HFF-Myc (cell line): ENCODE results near the gene BTRC.

ENCODE experiments used
- DNase-seq: peaks from one replicate; pipeline ENCODE4 v3.0.0-alpha.2; 2011; ENCODE audit warnings: low read depth; ENCODE audit errors: extremely low read depth
- H3K4me3 ChIP-seq: replicated peaks from 2 replicates; pipeline ENCODE4 v1.5.1; 2011; ENCODE audit warnings: low read depth, mild to moderate bottlenecking, control low read depth, low read length
- TF ChIP-seq, protein P1 (sequence below): IDR thresholded peaks from 2 replicates; pipeline ENCODE4 v1.5.1; 2012; ENCODE audit warnings: mild to moderate bottlenecking, low read depth, low read length, control low read depth; ENCODE audit errors: missing control alignments

The BTRC gene

DNA sequence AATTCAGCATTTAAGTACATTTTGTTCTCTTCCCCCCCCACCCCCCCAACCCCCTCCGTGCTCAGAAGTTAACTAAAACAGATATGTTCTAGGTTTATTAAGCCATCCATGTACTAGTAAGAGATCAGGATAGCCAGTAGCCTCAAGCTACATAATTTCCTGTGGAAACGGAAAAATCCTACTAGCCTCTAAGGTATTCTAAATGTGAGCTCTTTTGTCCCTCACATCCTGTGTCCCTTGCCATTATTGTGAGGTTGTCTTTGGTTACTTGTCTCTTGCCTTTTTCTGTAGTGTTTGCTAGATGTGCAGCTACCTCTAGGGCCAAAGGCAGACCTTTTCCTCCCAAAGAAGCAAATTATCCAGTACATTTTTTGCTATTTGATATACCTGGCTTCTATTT, 92.1 kb downstream of the BTRC start:
- H3K4me3 ChIP-seq, result no peak overlapping the region
- TF ChIP-seq, protein P1, sequence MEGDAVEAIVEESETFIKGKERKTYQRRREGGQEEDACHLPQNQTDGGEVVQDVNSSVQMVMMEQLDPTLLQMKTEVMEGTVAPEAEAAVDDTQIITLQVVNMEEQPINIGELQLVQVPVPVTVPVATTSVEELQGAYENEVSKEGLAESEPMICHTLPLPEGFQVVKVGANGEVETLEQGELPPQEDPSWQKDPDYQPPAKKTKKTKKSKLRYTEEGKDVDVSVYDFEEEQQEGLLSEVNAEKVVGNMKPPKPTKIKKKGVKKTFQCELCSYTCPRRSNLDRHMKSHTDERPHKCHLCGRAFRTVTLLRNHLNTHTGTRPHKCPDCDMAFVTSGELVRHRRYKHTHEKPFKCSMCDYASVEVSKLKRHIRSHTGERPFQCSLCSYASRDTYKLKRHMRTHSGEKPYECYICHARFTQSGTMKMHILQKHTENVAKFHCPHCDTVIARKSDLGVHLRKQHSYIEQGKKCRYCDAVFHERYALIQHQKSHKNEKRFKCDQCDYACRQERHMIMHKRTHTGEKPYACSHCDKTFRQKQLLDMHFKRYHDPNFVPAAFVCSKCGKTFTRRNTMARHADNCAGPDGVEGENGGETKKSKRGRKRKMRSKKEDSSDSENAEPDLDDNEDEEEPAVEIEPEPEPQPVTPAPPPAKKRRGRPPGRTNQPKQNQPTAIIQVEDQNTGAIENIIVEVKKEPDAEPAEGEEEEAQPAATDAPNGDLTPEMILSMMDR, result no peak
- no peak for DNase-seq

DNA sequence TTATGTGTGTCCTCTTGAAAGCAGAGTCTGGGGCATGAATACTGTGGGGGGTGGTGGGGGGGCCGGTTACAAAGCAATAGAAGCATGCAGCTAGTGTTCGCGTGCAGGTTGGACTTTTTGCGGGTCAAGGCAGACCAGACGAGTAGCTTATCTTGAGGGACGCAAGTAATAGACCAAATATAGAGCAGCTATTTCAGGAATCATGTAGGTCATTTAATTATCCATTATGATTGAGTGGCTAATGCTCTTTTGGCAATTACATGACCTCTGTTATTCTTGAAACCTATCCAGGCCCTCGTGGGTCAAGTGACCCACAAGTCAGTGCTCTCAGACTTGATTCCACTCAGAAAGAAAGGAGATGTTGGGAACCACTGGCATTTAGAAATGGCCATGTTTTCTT, 93.0 kb downstream of the BTRC start:
- TF ChIP-seq, protein P1, result no peak
- DNase-seq, result no peak
- no peak overlapping the region for H3K4me3 ChIP-seq

DNA sequence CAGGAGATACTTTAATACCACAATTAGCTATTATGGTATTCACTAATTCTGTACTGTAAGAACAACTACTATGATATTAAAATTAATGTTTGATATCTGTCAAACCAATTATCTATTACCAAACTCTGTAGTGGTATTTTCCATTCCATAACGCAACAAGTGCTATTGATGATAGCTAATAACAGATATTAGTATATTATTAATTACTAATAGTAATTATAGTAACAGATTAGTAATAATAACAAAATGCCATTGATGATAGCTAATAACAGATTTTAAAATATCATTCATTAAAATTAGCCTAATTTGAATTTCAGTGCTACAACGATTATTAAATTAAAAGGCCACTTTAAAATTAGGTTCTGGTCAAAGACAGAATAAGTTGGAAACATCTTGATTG, 93.5 kb downstream of the BTRC start:
- no peak for DNase-seq
- no peak overlapping the region for H3K4me3 ChIP-seq
- TF ChIP-seq, protein P1, result no peak

DNA sequence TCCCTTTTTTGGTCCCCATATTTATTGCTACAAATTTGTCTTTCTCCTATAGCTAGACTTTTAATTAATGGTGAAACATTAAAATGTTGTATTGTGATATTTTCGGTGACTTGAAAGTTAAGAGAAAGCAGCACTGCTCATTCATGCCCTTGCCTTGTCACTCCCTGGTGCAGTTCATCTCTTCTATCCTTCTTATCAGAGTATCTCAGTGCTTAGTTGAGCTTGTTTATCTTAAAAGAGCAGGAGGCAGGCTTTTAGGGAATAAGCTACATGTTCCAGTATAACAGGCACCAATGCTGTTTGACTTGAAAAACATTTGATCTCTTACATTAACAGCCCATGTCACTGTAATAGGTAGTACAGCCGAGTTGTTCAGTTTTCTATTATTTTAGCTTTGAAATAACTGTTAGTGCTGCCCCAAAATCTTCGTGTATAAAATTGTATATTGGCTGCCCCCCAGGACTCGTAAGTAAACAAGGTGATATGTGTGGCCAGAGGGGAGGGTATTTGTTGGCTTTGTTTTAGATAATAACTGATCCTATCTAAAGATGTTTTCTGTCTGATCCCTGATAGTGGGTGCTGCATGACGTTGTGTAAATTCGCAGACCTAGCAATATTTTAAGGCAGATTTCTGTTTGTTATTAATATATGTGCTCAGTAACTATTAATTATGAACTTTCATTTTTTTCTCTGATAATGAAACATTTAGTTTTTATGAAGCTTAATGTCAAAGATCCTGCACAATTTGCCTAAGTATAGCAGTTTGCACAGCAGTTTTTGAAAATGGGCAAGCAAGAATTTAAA, 96.5 kb downstream of the BTRC start:
- TF ChIP-seq, protein P1, result no peak
- no peak overlapping the region for H3K4me3 ChIP-seq
- no peak for DNase-seq

DNA sequence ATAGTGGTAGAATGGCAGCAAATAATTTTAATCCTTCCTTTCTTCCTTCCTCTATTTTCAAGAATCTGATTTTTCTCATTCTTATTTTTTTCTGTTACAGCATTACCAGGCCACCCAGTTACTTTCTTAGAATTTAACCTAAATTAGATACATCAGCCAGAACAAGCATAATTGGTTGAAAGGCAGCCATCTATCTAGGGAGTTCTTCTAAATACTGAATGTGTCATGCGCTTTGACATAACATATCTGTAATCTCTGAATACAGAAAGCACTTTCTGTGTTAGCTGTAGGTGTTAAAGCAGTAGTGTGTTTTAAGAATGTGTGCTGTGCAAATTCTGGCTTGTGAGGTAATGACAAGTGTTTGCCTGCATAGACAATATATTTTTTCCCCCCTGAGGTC, 97.3 kb downstream of the BTRC start:
- no peak overlapping the region for H3K4me3 ChIP-seq
- DNase-seq, result no peak
- TF ChIP-seq, protein P1, result no peak

DNA sequence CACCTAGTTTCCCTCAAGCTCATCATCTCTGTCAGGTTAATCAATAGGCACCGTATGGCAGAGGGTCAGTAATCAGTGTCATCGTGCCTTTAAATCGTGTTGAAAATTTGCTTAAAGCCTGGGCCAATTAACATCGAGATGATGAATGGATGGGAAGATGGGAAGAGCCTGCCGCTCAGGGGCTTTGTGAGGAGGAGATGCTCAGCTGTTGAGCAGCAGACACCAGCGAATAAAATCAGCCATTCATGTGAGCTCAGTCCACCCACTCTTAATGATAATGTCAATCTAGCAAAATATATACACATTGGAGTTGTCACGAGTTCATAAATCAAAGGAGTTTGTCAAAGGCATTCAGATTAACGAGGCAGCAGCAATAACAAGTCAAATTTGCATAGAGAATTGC, 97.7 kb downstream of the BTRC start:
- H3K4me3 ChIP-seq, result no peak overlapping the region
- TF ChIP-seq, protein P1, result no peak
- DNase-seq, result no peak

DNA sequence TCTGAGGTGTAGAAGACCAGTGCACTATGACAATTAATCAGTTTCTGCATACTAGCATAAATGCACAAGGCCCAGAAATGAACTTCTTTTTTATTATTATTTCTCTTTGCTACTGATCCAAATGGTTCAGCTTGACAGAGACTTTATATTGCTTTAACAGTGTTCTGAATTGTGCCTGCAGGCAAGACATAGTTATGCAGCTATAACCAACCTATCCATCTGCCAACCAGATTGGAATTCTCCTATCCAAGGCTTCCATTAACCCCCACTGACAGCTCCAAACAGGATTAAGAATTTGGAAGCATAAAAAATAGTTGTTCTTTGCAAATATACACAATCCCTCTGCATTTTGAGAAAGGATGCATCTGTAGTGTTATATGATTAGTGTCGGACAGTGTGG, 98.2 kb downstream of the BTRC start:
- no peak overlapping the region for H3K4me3 ChIP-seq
- DNase-seq, result no peak
- TF ChIP-seq, protein P1, result no peak
